Measurements from ENCODE around the gene FREM1. TPM values are rescaled to one million over a fixed set of nuclear protein-coding genes. Genes with fewer than 3 reads are reported as not detected.

Gene FREM1
- total RNA-seq, 2 experiments from 2014 or later: not detected

- Mint-ChIP-seq H3K4me3 (no peak overlapping the region), H3K4me1 (peaks cover 1% of the 10 kb centered on the region), H3K9me3 (no peaks in the 10 kb centered on the region), H3K36me3 (no peaks in the 10 kb centered on the region), H3K27me3 (peaks cover 7% of the 10 kb centered on the region), H3K27ac (no peak overlapping the region)
- ATAC-seq (ENCODE audit: low read depth): no peak
- DNase-seq: no peak
- POLR2A ChIA-PET: no interaction called here
Observed at GRCh38 chr9:14842269-14842668, 68.0 kb downstream of the FREM1 start.

- DNase-seq: no peak
- Mint-ChIP-seq H3K4me3 (no peak overlapping the region), H3K27me3 (peaks cover 10% of the 10 kb centered on the region), H3K9me3 (no peaks in the 10 kb centered on the region), H3K4me1 (no peaks in the 10 kb centered on the region), H3K27ac (no peak overlapping the region), H3K36me3 (no peaks in the 10 kb centered on the region)
- POLR2A ChIA-PET: no interaction called here
- no peak for ATAC-seq (ENCODE audit: low read depth)
Observed at GRCh38 chr9:14838701-14839100, 71.5 kb downstream of the FREM1 start.

- Mint-ChIP-seq H3K36me3 (no peaks in the 10 kb centered on the region), H3K4me1 (no peaks in the 10 kb centered on the region), H3K9me3 (no peaks in the 10 kb centered on the region), H3K4me3 (no peak overlapping the region), H3K27ac (no peak overlapping the region), H3K27me3 (peaks cover 8% of the 10 kb centered on the region)
- POLR2A ChIA-PET: no interaction called here
- ATAC-seq (ENCODE audit: low read depth) (no peak), DNase-seq (no peak)
Observed at GRCh38 chr9:14836885-14837284, 73.3 kb downstream of the FREM1 start.

GRCh38 chr9:14831661-14832060 lies 78.6 kb downstream of the FREM1 start:
- peaks cover 2% of the 10 kb centered on the region for H3K27me3 Mint-ChIP-seq
- POLR2A ChIA-PET: no interaction called here
- no peaks in the 10 kb centered on the region for H3K4me1 Mint-ChIP-seq
- H3K4me3 Mint-ChIP-seq: no peak overlapping the region
- no peak overlapping the region for H3K27ac Mint-ChIP-seq
- DNase-seq: no peak
- no peaks in the 10 kb centered on the region for H3K9me3 Mint-ChIP-seq
- H3K36me3 Mint-ChIP-seq: no peaks in the 10 kb centered on the region
- no peak for ATAC-seq (ENCODE audit: low read depth)

- DNase-seq: no peak
- Mint-ChIP-seq H3K9me3 (no peaks in the 10 kb centered on the region), H3K4me3 (no peak overlapping the region), H3K27ac (no peak overlapping the region), H3K27me3 (peaks cover 2% of the 10 kb centered on the region), H3K4me1 (no peaks in the 10 kb centered on the region), H3K36me3 (no peaks in the 10 kb centered on the region)
- no peak for ATAC-seq (ENCODE audit: low read depth)
- POLR2A ChIA-PET: no interaction called here
Observed at GRCh38 chr9:14831074-14831473, 79.2 kb downstream of the FREM1 start.

GRCh38 chr9:14830057-14830456 lies 80.2 kb downstream of the FREM1 start:
- H3K4me1 Mint-ChIP-seq: no peaks in the 10 kb centered on the region
- no peak overlapping the region for H3K27ac Mint-ChIP-seq
- DNase-seq (no peak), ATAC-seq (ENCODE audit: low read depth) (no peak)
- no peaks in the 10 kb centered on the region for H3K9me3 Mint-ChIP-seq
- peaks cover 2% of the 10 kb centered on the region for H3K27me3 Mint-ChIP-seq
- no peak overlapping the region for H3K4me3 Mint-ChIP-seq
- POLR2A ChIA-PET: no interaction called here
- H3K36me3 Mint-ChIP-seq: no peaks in the 10 kb centered on the region

GRCh38 chr9:14829204-14829603 lies 81.0 kb downstream of the FREM1 start:
- ATAC-seq (ENCODE audit: low read depth) (no peak), DNase-seq (no peak)
- H3K4me1 Mint-ChIP-seq: no peaks in the 10 kb centered on the region
- no peaks in the 10 kb centered on the region for H3K36me3 Mint-ChIP-seq
- H3K9me3 Mint-ChIP-seq: no peaks in the 10 kb centered on the region
- H3K4me3 Mint-ChIP-seq: no peak overlapping the region
- POLR2A ChIA-PET: no interaction called here
- H3K27me3 Mint-ChIP-seq: peaks cover 2% of the 10 kb centered on the region
- no peak overlapping the region for H3K27ac Mint-ChIP-seq

- no peak overlapping the region for H3K4me3 Mint-ChIP-seq
- H3K27me3 Mint-ChIP-seq: peaks cover 2% of the 10 kb centered on the region
- no peaks in the 10 kb centered on the region for H3K4me1 Mint-ChIP-seq
- no peaks in the 10 kb centered on the region for H3K9me3 Mint-ChIP-seq
- ATAC-seq (ENCODE audit: low read depth): no peak
- POLR2A ChIA-PET: no interaction called here
- H3K36me3 Mint-ChIP-seq: no peaks in the 10 kb centered on the region
- DNase-seq: no peak
- no peak overlapping the region for H3K27ac Mint-ChIP-seq
Observed at GRCh38 chr9:14827805-14828204, 82.4 kb downstream of the FREM1 start.

- DNase-seq (no peak), ATAC-seq (ENCODE audit: low read depth) (no peak)
- H3K27ac Mint-ChIP-seq: no peak overlapping the region
- no peaks in the 10 kb centered on the region for H3K9me3 Mint-ChIP-seq
- H3K4me3 Mint-ChIP-seq: no peak overlapping the region
- H3K4me1 Mint-ChIP-seq: no peaks in the 10 kb centered on the region
- peaks cover under 1% of the 10 kb centered on the region for H3K27me3 Mint-ChIP-seq
- POLR2A ChIA-PET: no interaction called here
- H3K36me3 Mint-ChIP-seq: no peaks in the 10 kb centered on the region
Observed at GRCh38 chr9:14824481-14824880, 85.7 kb downstream of the FREM1 start.

- DNase-seq (no peak), ATAC-seq (ENCODE audit: low read depth) (no peak)
- Mint-ChIP-seq H3K27ac (no peak overlapping the region), H3K36me3 (no peaks in the 10 kb centered on the region), H3K27me3 (peaks cover 6% of the 10 kb centered on the region), H3K9me3 (no peaks in the 10 kb centered on the region), H3K4me1 (no peaks in the 10 kb centered on the region), H3K4me3 (no peak overlapping the region)
- POLR2A ChIA-PET: no interaction called here
Observed at GRCh38 chr9:14823800-14824199, 86.4 kb downstream of the FREM1 start.

- Mint-ChIP-seq H3K27me3 (peaks cover 6% of the 10 kb centered on the region), H3K36me3 (no peaks in the 10 kb centered on the region), H3K4me3 (no peak overlapping the region), H3K9me3 (no peaks in the 10 kb centered on the region), H3K4me1 (no peaks in the 10 kb centered on the region), H3K27ac (no peak overlapping the region)
- ATAC-seq (ENCODE audit: low read depth) (no peak), DNase-seq (no peak)
- POLR2A ChIA-PET: no interaction called here
Observed at GRCh38 chr9:14822666-14823065, 87.6 kb downstream of the FREM1 start.

- no peak overlapping the region for H3K27ac Mint-ChIP-seq
- no peaks in the 10 kb centered on the region for H3K36me3 Mint-ChIP-seq
- no peak overlapping the region for H3K4me3 Mint-ChIP-seq
- ATAC-seq (ENCODE audit: low read depth) (no peak), DNase-seq (no peak)
- no peaks in the 10 kb centered on the region for H3K9me3 Mint-ChIP-seq
- H3K4me1 Mint-ChIP-seq: no peaks in the 10 kb centered on the region
- POLR2A ChIA-PET: no interaction called here
- H3K27me3 Mint-ChIP-seq: peaks cover 6% of the 10 kb centered on the region
Observed at GRCh38 chr9:14819183-14819582, 91.0 kb downstream of the FREM1 start.

- peaks cover 3% of the 10 kb centered on the region for H3K27me3 Mint-ChIP-seq
- ATAC-seq (ENCODE audit: low read depth): no peak
- H3K27ac Mint-ChIP-seq: no peak overlapping the region
Observed at GRCh38 chr9:14814249-14814628, 96.0 kb downstream of the FREM1 start.

GRCh38 chr9:14813336-14814248 lies 96.6 kb downstream of the FREM1 start:
- POLR2A ChIA-PET: no interaction called here
- no peak for DNase-seq
- H3K4me1 Mint-ChIP-seq: no peaks in the 10 kb centered on the region
- H3K36me3 Mint-ChIP-seq: no peaks in the 10 kb centered on the region
- no peak for ATAC-seq (ENCODE audit: low read depth)
- no peaks in the 10 kb centered on the region for H3K27me3 Mint-ChIP-seq
- H3K9me3 Mint-ChIP-seq: no peaks in the 10 kb centered on the region
- no peak overlapping the region for H3K4me3 Mint-ChIP-seq
- no peak overlapping the region for H3K27ac Mint-ChIP-seq

More at GRCh38 chr9:14814249-14814628, 96.0 kb downstream of the FREM1 start:
- POLR2A ChIA-PET: no interaction called here
- H3K4me1 Mint-ChIP-seq: no peaks in the 10 kb centered on the region
- no peak for DNase-seq
- no peaks in the 10 kb centered on the region for H3K36me3 Mint-ChIP-seq
- no peak overlapping the region for H3K4me3 Mint-ChIP-seq
- no peaks in the 10 kb centered on the region for H3K9me3 Mint-ChIP-seq

Measured in activated naive CD8-positive, alpha-beta T cell treated with anti-CD3 and anti-CD28 coated beads, Interleukin-2, amount 10 ng/mL, durations not matched to agents 7 days and 5 days (primary cell).